CD14-positive monocyte (primary cell): ENCODE measurements around the gene SLC44A4. TPM values are rescaled to one million over a fixed set of nuclear protein-coding genes. Genes with fewer than 3 reads are reported as not detected.

ENCODE experiments used
- DNase-seq, 3 donors: peaks; one replicate each; pipeline ENCODE4 v3.0.0-alpha.2; 2011 to 2022
- H2AFZ ChIP-seq: 2 replicates; pipeline ENCODE4 v1.6.0; 2012; ENCODE audit warnings: mild to moderate bottlenecking, low read depth, low read length, inconsistent platforms; ENCODE audit not compliant: insufficient read depth, poor library complexity, severe bottlenecking
- H3K27ac ChIP-seq, 2 donors: 1 replicate in 1 of 2; 2 replicates in 1 of 2; pipeline ENCODE4 v1.5.1; 2012 to 2013; ENCODE audit warnings: low read length in 2 of 2, control low read depth in 1 of 2, inconsistent platforms in 1 of 2, low read depth in 1 of 2, mild to moderate bottlenecking in 1 of 2
- H3K27me3 ChIP-seq, 2 donors: one replicate each; pipeline versions ENCODE4 v1.6.0 to v1.6.1; 2011 to 2013; ENCODE audit warnings: low read length in 2 of 2; ENCODE audit not compliant: control insufficient read depth in 2 of 2, insufficient read depth in 2 of 2
- H3K36me3 ChIP-seq, 2 donors: replicated peaks in 1 of 2; 1 replicate in 1 of 2; 2 replicates in 1 of 2; pipeline versions ENCODE4 v1.5.1 to v1.6.1; 2012 to 2013; ENCODE audit warnings: low read length in 2 of 2, control low read depth in 1 of 2, inconsistent platforms in 1 of 2, mild to moderate bottlenecking in 1 of 2; ENCODE audit not compliant: insufficient read depth in 2 of 2, control insufficient read depth in 1 of 2
- H3K4me1 ChIP-seq, 2 donors: 1 replicate in 1 of 2; 2 replicates in 1 of 2; pipeline versions ENCODE4 v1.5.1 to v1.6.1; 2012 to 2013; ENCODE audit warnings: low read length in 2 of 2, control low read depth in 1 of 2, inconsistent platforms in 1 of 2, mild to moderate bottlenecking in 1 of 2, moderate library complexity in 1 of 2; ENCODE audit not compliant: insufficient read depth in 2 of 2, control insufficient read depth in 1 of 2
- H3K4me2 ChIP-seq: replicated peaks from 2 replicates; pipeline ENCODE3; 2012; ENCODE audit warnings: low read length, moderate library complexity, mild to moderate bottlenecking; ENCODE audit not compliant: poor library complexity, severe bottlenecking; ENCODE audit errors: extremely low read depth
- H3K4me3 ChIP-seq, 3 experiments: fragments of 200-600 bp in 1 of 3; sonication (generic) in 1 of 3; replicated peaks in 1 of 3; 1 replicate in 2 of 3; 2 replicates in 1 of 3; pipeline ENCODE4 v1.5.1; 2011 to 2013; ENCODE audit warnings: low read length in 3 of 3, mild to moderate bottlenecking in 3 of 3, control low read depth in 2 of 3, low read depth in 2 of 3, inconsistent platforms in 1 of 3, moderate library complexity in 1 of 3
- H3K79me2 ChIP-seq: 2 replicates; pipeline ENCODE4 v1.6.0; 2012; ENCODE audit warnings: mild to moderate bottlenecking, control low read depth, inconsistent platforms, low read length, moderate library complexity; ENCODE audit not compliant: insufficient read depth
- H3K9ac ChIP-seq: 2 replicates; pipeline ENCODE4 v1.6.0; 2017; ENCODE audit warnings: low read length, mild to moderate bottlenecking; ENCODE audit not compliant: insufficient read depth, poor library complexity, severe bottlenecking
- H3K9me3 ChIP-seq, 2 donors: replicated peaks in 1 of 2; 1 replicate in 1 of 2; 2 replicates in 1 of 2; pipeline versions ENCODE4 v1.5.1 to v1.6.1; 2012 to 2013; ENCODE audit warnings: low read length in 2 of 2, control low read depth in 1 of 2; ENCODE audit not compliant: control insufficient read depth in 1 of 2, insufficient read depth in 1 of 2
- H4K20me1 ChIP-seq: 2 replicates; pipeline ENCODE4 v1.6.0; 2012; ENCODE audit warnings: mild to moderate bottlenecking, low read length, control low read depth, moderate library complexity; ENCODE audit not compliant: insufficient read depth
- H3K27ac Mint-ChIP-seq, 7 donors: one replicate each; pipeline ENCODE4 v1.8.0; 2020; ENCODE audit warnings: mild to moderate bottlenecking in 7 of 7, mixed read lengths in 7 of 7, moderate library complexity in 6 of 7, inconsistent platforms in 2 of 7
- H3K27me3 Mint-ChIP-seq, 3 donors: one replicate each; pipeline ENCODE4 v1.8.0; 2021 to 2022; ENCODE audit warnings: low read depth in 3 of 3, mild to moderate bottlenecking in 3 of 3, mixed read lengths in 3 of 3, moderate library complexity in 3 of 3, inconsistent platforms in 1 of 3
- H3K36me3 Mint-ChIP-seq, 2 donors: one replicate each; pipeline ENCODE4 v1.8.0; 2020; ENCODE audit warnings: mixed read lengths in 2 of 2, inconsistent platforms in 1 of 2, mild to moderate bottlenecking in 1 of 2
- H3K4me1 Mint-ChIP-seq: one replicate; pipeline ENCODE4 v1.8.0; 2020; ENCODE audit warnings: mild to moderate bottlenecking, mixed read lengths
- H3K4me3 Mint-ChIP-seq, 2 donors: one replicate each; pipeline ENCODE4 v1.8.0; 2020; ENCODE audit warnings: mild to moderate bottlenecking in 2 of 2, mixed read lengths in 2 of 2, moderate library complexity in 1 of 2
- H3K9me3 Mint-ChIP-seq, 7 donors: one replicate each; pipeline ENCODE4 v1.8.0; 2020 to 2022; ENCODE audit warnings: mixed read lengths in 7 of 7, mild to moderate bottlenecking in 6 of 7, moderate library complexity in 6 of 7, inconsistent platforms in 2 of 7
- WGBS: methylation state at CpG from one replicate; pipeline ENCODE4 v1.1.5; 2013; ENCODE audit warnings: missing lambda C conversion rate; ENCODE audit not compliant: insufficient coverage; 5-methylcytosine and 5-hydroxymethylcytosine counted together
- intact Hi-C, 2 donors: fragments of 100-400 bp; cut with micrococcal nuclease; formaldehyde crosslinking; loops; one replicate each; pipeline versions ENCODE4 v1.15.0 to v1.15.1; 2023
- polyA plus RNA-seq, 3 donors: library from polyadenylated mRNA; depleted of rRNA in 1 of 3; unstranded in 2 of 3; stranded (reverse) in 1 of 3; fragments of 300-500 nt in 2 of 3; fragments of >200 nt in 1 of 3; fragmentation: Illumina TruSeq in 2 of 3; gene quantifications; 1 replicate in 2 of 3; 2 replicates in 1 of 3; pipeline ENCODE4 v1.2.3, GENCODE V29; 2012 to 2021
- TF ChIP-seq, protein P1 (sequence below): fragments of 200-600 bp; IDR thresholded peaks from one replicate; pipeline ENCODE4 v1.8.0; 2022; ENCODE audit warnings: antibody characterized with exemption, mild to moderate bottlenecking

SLC44A4 gene
- polyA plus RNA-seq, 3 donors, result 0.09 TPM; not detected in 2

DNA sequence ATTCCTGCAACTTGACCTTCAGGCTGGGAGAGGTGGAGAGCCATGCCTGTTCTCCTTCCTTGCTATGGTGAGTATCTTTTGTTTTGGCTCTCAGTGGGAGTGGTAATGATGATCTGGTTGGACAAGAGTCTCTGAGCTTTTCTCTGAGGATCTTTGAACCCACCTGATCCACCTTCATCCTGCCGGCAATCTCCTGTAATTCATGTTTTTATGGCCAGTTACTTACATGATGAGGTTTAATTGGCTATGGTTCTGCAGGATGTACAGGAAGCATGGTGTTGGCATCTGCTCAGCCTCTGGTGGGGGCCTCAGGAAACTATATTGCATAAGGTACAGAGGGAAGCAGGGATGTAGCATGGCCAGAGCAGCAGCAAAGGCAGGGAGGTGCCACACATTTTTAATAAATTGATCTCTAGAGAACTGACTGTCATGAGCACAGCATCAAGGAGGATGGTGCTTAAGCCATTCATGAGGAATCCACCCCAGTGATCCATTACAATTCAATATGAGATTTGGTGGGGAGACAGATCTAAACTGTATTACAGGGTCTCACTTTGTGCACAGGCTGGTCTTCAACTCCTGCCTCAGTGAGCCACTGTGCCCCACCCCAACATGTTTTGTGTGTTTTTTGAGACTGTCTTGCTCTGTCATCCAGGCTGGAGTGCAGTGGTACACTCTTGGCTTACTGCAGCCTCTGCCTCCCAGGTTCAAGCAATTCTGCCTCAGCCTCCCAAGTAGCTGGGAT is 41.3 kb downstream of the SLC44A4 start:
- H3K4me1 Mint-ChIP-seq, result peaks cover 37% of the 10 kb centered on the region
- peak overlapping the region in 1 of 3 experiments; percentile 89 for H3K4me3 ChIP-seq
- no peaks in the 10 kb centered on the region for H3K27me3 ChIP-seq
- H3K27ac ChIP-seq, result peak overlapping the region; percentile 13 to 92
- no peak overlapping the region for H2AFZ ChIP-seq
- TF ChIP-seq, protein P1, sequence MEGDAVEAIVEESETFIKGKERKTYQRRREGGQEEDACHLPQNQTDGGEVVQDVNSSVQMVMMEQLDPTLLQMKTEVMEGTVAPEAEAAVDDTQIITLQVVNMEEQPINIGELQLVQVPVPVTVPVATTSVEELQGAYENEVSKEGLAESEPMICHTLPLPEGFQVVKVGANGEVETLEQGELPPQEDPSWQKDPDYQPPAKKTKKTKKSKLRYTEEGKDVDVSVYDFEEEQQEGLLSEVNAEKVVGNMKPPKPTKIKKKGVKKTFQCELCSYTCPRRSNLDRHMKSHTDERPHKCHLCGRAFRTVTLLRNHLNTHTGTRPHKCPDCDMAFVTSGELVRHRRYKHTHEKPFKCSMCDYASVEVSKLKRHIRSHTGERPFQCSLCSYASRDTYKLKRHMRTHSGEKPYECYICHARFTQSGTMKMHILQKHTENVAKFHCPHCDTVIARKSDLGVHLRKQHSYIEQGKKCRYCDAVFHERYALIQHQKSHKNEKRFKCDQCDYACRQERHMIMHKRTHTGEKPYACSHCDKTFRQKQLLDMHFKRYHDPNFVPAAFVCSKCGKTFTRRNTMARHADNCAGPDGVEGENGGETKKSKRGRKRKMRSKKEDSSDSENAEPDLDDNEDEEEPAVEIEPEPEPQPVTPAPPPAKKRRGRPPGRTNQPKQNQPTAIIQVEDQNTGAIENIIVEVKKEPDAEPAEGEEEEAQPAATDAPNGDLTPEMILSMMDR, result no peak
- DNase-seq, result no peak
- H3K36me3 ChIP-seq, result peaks cover 38 to 47% of the 10 kb centered on the region in 2 donors
- peaks cover 51% of the 10 kb centered on the region for H4K20me1 ChIP-seq
- H3K4me3 Mint-ChIP-seq, result peak overlapping the region; percentile 98 to 99
- no peaks in the 10 kb centered on the region for H3K27me3 Mint-ChIP-seq
- no CpG with 5 or more reads among the region's 1 CpG for WGBS
- peak overlapping the region; percentile 90 to 100 (median 98) for H3K27ac Mint-ChIP-seq
- peaks cover 57% of the 10 kb centered on the region for H3K79me2 ChIP-seq
- peaks cover 36 to 62% of the 10 kb centered on the region in 2 donors for H3K36me3 Mint-ChIP-seq
- peaks cover 44 to 54% of the 10 kb centered on the region in 2 donors for H3K4me1 ChIP-seq
- H3K4me2 ChIP-seq, result peak overlapping the region; percentile 85
- H3K9me3 Mint-ChIP-seq, result no peaks in the 10 kb centered on the region
- no peaks in the 10 kb centered on the region for H3K9me3 ChIP-seq
- H3K9ac ChIP-seq, result no peak overlapping the region
- intact Hi-C loops, result loop anchor here (2.0 to 10.0 kb wide), 3 partner anchors 25 to 293 kb away; partner anchors contain the start of genes ATP6V1G2 (in 1 of the 2), DDAH2 (in 1 of the 2), DDX39B (in 1 of the 2) and LY6G6C (in 1 of the 2)

DNA sequence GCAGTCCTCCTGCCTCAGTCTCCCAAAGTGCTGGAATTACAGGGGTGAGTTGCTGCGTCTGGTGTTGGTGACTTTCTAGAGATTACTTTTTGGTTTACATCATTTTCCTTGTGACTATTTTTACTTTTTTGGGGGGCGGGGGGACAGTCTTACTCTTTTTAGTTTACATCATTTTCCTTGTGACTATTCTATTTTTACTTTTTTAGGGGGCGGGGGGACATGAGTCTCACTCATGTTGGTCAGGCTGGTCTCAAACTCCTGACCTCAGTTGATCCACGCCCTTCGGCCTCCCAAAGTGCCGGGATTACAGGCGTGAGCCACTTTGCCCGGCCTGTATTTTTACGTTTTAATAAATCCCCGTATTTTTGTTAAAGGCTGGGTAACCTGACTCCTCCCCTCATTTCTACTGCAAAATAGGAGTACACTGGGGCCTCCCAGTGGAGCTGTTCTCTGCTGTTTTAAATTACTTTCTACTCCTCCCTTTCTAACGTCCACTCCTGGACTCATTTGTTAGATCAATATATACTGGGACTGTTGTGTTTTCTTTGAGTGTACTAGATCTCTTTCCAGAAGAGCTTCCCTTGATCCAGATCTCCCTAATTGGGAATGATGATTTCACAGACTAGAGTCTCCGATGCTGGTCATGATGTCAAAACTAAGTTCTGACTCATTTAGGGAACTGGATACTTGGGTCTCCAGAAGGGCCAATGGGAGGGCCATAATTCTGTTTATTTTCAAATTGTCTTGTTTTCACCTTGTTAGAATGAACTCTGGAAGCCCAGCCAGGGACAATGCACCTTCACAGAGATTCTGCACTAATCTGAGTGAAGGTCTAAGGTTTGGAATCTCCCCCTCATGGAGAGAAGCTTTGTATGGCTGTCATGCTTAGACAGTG is 42.1 kb downstream of the SLC44A4 start:
- Histone ChIP-seq H3K79me2 (peaks cover 58% of the 10 kb centered on the region), H2AFZ (no peak overlapping the region), H3K4me1 (peaks cover 52 to 62% of the 10 kb centered on the region in 2 donors), H3K9me3 (no peaks in the 10 kb centered on the region), H3K36me3 (peaks cover 38 to 47% of the 10 kb centered on the region in 2 donors), H4K20me1 (peaks cover 51% of the 10 kb centered on the region), H3K9ac (peak overlapping the region; percentile 80), H3K4me2 (peak overlapping the region; percentile 85), H3K27me3 (no peaks in the 10 kb centered on the region), H3K27ac (peak overlapping the region; percentile 87 to 92), H3K4me3 (peak overlapping the region; percentile 83 to 89 (median 86))
- no peaks in the 10 kb centered on the region for H3K27me3 Mint-ChIP-seq
- H3K27ac Mint-ChIP-seq, result peak overlapping the region; percentile 90 to 100 (median 98)
- TF ChIP-seq, protein P1, result no peak
- peak; percentile 33 to 73 (median 66) for DNase-seq
- H3K9me3 Mint-ChIP-seq, result no peaks in the 10 kb centered on the region
- H3K4me1 Mint-ChIP-seq, result peaks cover 39% of the 10 kb centered on the region
- H3K4me3 Mint-ChIP-seq, result peak overlapping the region; percentile 98 to 99
- intact Hi-C loops, result loop anchor here (2.0 to 10.0 kb wide), 3 partner anchors 26 to 292 kb away; partner anchors contain the start of genes ATP6V1G2 (in 1 of the 2), DDAH2 (in 1 of the 2), DDX39B (in 1 of the 2) and LY6G6C (in 1 of the 2)
- 43% methylated on average over 3 of the region's 12 CpGs for WGBS
- H3K36me3 Mint-ChIP-seq, result peaks cover 36 to 56% of the 10 kb centered on the region in 2 donors
